Stimulated activated CD8-positive, alpha-beta memory T cell treated with anti-CD3 and anti-CD28 coated beads, Interleukin-4, amount 100 ng/mL, for 48 hours (primary cell): ENCODE data around the gene PITPNM1.
"Not testable (repeated sequence)": the region's sequence is repeated elsewhere in the genome, so short reads cannot be mapped to it uniquely, and the experiment has no call there.

Experiments used
- DNase-seq: peaks from one replicate; pipeline ENCODE4 v3.0.0-alpha.2; 2020

PITPNM1 gene

GRCh38 chr11:67486481-67487195, 18.5 kb downstream of the PITPNM1 start:
- peak; percentile 76 for DNase-seq

- peak; percentile 80 for DNase-seq
These were observed 19.2 kb downstream of the PITPNM1 start for GRCh38 chr11:67485873-67486361.

DNA sequence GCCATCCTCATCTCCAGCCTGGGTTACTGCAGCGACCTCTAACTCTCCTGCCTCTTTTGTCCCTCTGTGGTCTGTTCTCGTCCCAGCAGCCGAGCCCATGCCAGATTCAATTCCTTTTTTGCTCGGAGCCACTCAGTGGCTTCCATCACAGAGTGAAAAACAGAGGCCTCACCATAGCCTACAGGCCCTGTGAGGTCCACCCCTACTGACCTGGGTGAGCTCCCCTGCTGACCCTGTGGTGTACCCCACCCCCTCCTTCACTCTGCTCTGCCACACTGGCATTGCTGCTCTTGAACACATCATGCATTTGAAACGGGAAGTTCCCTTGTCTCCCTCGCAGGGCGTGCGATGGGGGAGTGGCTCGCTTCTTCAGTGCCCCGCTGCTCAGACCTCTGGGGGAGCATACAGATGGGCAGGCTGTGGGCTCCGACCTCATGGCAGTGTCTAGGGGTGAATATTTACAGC, 20.3 kb downstream of the PITPNM1 start:
- DNase-seq, result peak; percentile 86

DNA sequence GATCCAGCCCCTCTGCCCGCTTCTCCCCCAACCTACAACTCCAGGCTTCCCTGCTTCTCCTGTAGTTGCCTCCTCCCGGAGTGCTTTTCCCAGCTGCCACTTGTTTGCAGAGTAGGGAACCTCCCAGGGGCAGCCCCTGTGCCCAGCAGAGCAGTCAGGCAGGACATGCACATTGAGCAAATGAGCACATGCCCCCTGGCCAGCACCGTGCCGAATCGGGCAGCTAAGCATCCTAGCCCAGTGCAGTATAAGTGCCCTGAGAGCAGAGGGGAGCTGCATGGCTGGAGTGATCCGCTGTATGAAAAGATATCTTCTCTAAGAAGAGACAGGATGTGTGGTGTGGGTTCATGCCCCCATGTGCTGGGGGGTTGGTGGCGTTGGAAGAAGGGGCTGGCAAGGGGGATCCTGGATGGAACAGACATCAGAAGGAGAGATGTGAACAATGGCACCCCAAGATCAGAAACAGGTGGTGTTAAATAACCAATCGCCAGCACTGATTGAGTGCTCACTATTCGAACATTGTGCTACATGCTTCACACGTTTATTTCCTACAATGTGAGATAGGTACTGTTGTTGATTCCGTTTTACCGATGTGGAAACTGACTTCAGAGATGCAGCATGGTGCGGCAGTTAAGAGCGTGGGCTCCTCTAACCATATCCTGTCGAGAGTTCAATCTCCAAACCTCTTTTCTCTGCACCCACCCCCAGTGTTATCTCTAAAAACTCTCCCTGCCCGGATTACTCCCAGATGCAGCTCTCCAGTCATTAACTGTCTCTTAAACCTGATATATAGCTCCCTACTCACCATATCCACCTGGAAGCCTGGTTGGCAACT, 21.1 kb downstream of the PITPNM1 start:
- peak; percentile 64 for DNase-seq

DNA sequence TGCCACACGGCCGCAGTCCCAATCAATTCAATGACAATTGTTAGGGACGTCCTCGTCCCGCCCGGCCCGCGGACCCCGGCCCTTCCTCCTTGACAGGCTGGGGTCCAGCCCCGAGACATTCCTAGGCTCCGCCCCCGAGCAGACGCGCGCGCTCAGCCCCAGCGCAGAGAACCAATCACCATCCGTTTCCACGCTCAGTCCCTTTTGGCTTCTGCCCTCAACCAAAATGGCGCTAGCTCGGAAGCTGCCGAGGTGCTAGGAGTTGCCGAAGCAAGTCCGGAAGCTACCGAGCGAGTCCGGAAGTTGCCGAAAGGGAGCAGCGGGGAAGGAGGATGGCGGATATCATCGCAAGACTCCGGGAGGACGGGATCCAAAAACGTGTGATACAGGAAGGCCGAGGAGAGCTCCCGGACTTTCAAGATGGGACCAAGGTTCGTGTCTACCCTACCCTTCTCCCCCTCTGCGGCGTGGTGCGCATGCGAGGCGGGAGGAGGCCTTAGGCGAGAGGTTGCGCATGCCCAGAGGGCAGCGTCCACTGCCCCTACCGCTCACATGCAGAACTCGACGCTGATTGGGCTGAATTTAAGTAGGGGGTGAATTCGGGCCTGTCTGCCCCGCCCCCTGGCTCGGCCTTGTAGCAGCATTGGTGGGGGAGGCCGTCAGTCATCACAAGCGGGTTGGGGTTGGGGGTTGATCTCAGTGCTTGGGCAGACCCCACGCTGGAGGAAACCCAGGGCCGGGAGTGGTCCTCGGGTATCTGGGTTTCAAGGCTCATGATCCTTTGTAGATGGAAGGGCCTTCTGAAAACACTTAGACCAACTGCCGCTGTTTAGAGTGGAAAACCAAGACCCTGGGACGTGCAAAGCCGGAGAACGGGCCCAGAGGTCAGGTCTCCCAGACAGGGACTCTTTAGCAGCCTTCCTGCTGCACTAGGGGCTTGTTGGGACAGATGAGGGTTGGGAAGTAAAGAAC, 22.1 kb downstream of the PITPNM1 start, which contains the start of gene AIP:
Gene AIP (plus strand): TSS at position 200 of the 972 bp plus-strand sequence. CDS start 133 bp downstream, at position 333.
- DNase-seq, result peak; percentile 98

DNA sequence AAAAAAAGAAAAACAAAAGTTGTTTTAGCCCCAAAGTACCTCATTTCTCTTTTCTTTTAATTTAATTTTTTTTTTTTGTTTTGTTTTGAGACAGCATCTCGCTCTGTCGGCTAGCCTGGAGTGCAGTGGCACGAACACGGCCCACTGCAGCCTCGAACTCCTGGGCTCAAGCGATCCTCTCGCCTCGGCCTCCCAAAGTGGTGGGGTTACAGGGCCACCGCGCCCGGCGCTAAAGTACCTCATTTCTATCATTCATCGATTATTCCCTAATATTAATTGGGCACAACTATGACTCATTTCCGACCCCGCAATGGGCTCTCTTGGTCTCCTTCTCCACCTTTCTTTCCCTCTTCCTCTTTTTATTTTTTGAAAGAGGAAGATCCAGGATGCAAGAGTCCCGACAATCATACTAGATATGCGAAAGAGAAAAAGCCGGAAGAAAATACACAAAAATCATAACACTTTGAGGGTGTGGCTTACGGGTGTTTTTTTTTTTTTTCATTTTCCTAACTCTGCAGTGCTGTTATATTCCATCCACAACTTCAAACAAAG, 22.8 kb downstream of the PITPNM1 start:
- no peak for DNase-seq

DNA sequence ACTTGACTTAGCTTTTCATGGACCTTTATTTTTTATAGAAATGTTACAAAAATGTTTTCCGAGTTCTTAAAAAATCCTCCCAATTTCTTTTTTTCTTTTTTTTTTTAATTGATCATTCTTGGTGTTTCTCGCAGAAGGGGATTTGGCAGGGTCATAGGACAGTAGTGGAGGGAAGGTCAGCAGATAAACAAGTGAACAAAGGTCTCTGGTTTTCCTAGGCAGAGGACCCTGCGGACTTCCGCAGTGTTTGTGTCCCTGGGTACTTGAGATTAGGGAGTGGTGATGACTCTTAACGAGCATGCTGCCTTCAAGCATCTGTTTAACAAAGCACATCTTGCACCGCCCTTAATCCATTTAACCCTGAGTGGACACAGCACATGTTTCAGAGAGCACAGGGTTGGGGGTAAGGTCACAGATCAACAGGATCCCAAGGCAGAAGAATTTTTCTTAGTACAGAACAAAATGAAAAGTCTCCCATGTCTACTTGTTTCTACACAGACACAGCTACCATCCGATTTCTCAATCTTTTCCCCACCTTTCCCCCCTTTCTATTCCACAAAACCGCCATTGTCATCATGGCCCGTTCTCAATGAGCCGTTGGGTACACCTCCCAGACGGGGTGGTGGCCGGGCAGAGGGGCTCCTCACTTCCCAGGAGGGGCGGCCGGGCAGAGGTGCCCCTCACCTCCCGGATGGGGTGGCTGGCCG, 27.7 kb downstream of the PITPNM1 start:
- DNase-seq, result not testable (repeated sequence)

DNA sequence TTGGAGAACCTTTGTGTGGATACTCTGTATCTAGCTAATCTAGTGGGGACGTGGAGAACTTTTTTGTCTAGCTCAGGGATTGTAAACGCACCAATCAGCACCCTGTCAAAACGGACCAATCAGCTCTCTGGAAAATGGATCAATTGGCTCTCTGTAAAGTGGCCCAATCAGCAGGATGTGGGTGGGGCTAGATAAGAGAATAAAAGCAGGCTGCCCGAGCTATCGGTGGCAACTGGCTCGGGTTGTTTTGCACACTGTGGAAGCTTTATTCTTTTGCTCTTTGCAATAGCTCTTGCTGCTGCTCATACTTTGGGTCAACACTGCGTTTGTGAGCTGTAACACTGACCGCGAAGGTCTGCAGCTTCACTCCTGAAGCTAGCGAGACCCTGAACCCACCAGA, 28.5 kb downstream of the PITPNM1 start:
- DNase-seq, result not testable (repeated sequence)

GRCh38 chr11:67472882-67473281, 32.3 kb downstream of the PITPNM1 start:
- no peak for DNase-seq

DNA sequence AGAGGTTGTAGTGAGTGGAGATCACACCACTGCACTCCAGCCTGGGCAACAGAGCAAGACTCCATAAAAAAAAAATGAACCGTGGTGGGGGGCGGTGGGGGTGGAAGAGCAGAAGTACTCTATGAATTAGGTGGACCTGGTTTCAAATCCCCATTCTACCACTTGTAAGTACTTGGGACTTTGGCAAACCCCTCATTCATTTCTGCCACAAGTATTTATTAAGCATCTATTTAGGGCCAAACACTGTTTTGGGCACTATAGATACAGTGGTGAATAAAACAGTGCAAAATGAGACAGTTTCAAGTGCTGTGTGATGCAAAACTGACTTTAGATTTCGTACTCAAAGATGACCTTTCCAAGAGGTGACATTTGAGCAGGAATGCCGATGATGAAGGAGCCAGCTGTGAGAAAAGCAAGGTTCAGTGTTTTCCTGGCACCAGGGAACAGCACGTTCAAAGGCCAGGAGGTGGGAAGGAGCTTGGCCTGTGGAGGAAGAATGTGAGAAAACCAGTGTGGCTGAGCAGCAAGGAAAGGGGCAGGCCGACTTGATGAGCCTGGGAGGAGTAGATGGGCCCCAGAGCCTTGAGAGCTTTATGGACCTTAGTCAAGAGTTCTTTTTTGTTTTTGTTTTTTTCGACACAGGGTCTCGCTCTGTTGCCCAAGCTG, 34.7 kb downstream of the PITPNM1 start:
- DNase-seq, result no peak

DNA sequence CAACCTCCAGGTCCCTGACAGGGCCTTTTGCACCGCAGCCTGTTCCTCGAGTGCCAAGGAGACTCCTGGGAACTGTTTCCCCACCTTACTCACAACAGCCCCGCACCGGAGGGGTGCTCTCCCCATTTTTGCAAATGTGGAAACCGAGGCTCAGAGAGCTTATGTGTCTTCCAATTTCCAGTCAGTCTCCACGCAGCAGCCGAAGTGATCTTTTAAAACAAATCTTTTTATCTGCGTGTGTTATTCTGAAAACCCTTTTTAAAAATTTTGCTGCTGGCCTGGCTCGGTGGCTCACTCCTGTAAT, 35.7 kb downstream of the PITPNM1 start:
- DNase-seq, result no peak

DNA sequence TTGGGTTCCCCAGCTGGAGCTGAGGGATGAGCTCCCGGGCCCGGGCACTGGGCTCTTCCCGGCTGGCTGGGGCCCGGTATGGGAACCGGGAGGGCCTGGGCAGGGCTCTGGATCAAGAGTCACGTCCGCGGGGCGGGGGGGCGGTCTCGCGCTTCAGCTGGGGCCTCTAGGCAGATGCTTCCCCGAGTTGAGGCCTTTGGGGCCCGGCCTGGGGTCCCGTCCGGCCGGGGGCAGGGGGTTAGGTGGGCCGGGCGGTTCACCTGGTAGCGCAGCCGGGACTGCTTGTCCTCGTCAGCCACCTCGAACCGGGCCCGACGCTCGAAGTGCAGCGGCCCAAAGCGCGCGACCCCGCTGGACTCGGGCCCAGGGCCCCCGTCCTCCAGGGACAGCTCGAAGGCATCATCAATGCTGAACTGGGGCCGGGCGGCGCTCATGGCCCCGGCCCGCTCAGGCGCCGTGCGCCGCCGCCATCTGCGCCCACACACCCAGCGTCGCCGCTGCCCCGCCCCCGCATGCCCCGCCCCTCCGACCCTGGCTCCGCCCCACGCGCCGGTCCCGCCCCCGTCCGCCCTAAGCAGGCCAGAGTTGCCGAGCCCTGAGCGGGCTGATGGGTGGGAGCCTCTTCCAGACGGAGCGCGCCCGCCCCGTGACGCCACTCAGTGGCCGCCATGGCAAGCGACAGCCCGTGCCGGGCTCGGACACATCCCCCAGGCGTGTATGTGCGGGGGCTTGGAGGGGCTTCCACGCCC, 36.2 kb downstream of the PITPNM1 start, which contains the start of gene TMEM134:
Gene TMEM134 (minus strand): TSS at position 493 of the 749 bp plus-strand sequence. CDS start 59 bp downstream, at position 434.
- DNase-seq, result peak; percentile 93

DNA sequence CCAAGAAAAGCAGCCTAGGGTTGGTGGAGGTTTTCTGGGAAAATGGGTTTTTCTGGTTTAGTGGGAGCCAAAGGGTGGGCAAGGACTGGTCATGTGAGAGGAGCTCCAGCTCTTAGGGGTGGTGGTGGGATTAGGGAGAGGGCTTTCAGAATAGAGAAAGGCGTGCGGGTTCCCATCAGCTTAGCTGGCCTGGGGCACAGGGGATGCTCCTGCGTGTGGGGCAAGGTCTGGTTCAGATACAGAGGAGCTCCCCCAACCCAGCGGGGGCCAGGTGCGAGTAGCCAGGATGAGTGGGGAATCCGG, 36.8 kb downstream of the PITPNM1 start:
- DNase-seq, result no peak

DNA sequence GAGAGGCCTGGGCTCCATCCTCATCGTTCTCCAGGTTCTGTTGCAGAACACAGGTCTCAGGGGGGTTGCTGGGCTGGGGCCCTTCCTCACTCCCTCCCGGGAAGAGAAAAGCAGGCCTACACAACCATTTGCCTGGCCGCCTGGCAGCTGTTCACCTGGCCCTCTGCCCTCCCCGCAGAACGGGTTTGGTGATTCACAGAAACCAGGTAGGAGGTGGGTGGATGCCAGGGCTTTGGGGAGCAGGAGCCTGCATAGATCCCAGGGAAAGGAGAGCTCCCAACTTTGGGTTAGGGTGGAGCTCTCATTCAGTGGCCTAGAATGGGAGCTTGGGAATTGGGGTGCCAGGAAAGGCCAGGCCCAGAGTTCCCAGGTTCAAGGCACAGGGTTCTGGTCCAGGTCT, 37.1 kb downstream of the PITPNM1 start:
- peak; percentile 59 for DNase-seq

- no peak for DNase-seq
These were observed 38.0 kb downstream of the PITPNM1 start for GRCh38 chr11:67466962-67467771.

- DNase-seq, result no peak
These were observed 38.8 kb downstream of the PITPNM1 start for GRCh38 chr11:67466367-67466766.

GRCh38 chr11:67465530-67465929, 39.6 kb downstream of the PITPNM1 start:
- DNase-seq, result not testable (repeated sequence)

- no peak for DNase-seq
These were observed 40.0 kb downstream of the PITPNM1 start for GRCh38 chr11:67465189-67465510.

DNA sequence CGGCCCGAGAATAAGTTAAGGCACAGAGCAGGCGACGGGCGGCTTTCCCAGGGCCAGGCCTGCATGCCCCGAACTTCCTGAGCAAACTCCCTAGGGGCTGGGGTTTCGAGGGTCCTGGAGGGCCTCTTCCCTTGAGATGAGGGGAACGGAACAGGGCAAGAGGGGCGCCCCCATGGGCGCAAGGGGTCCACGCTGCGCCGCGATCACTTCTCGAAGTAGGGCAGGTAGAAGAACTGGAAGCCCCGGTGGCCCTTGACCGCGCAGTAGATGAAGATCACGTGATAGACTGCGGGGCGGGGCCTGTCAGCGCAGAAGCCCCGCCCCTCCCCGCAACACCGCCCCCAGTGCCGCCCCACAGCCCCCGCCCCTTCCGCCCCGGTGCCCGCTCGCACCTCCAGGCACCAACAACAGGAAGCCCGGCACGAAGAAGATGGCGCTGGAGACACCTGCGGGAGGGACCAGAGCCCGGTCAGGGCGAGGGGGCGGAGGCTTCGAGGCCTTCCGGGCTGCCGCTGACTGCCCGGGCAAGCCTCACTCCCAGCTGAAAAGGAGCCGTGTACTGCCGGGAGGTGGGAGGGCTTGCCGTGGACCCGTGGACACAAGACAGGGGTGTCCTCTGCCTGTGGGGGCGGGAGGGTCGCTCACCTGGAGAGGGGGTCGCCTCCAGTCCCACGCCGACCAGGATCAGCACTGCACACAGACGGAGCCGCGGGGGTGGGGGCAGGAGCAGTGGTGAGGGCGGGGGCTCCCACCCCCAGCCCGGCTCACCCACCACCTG, 40.6 kb downstream of the PITPNM1 start:
- DNase-seq, result peak; percentile 93
